Immature natural killer cell (primary cell): ENCODE results near the gene SLC7A4. TPM values are rescaled to one million over a fixed set of nuclear protein-coding genes. Genes with fewer than 3 reads are reported as not detected.

Experiments
- DNase-seq, 3 donors: peaks; one replicate each; pipeline ENCODE4 v3.0.0; 2022; ENCODE audit warnings: mixed read lengths in 1 of 3
- H3K27ac Mint-ChIP-seq, 6 donors: one replicate each; pipeline ENCODE4 v1.8.0; 2020; ENCODE audit warnings: mixed read lengths in 6 of 6, mild to moderate bottlenecking in 5 of 6, inconsistent platforms in 4 of 6, moderate library complexity in 3 of 6
- H3K27me3 Mint-ChIP-seq, 3 donors: one replicate each; pipeline ENCODE4 v1.8.0; 2020 to 2021; ENCODE audit warnings: low read depth in 3 of 3, mild to moderate bottlenecking in 3 of 3, mixed read lengths in 3 of 3, moderate library complexity in 3 of 3, inconsistent platforms in 1 of 3
- H3K36me3 Mint-ChIP-seq, 3 donors: one replicate each; pipeline ENCODE4 v1.8.0; 2020; ENCODE audit warnings: mixed read lengths in 3 of 3, inconsistent platforms in 2 of 3, mild to moderate bottlenecking in 2 of 3
- H3K4me1 Mint-ChIP-seq, 2 donors: one replicate each; pipeline ENCODE4 v1.8.0; 2020; ENCODE audit warnings: inconsistent platforms in 2 of 2, mild to moderate bottlenecking in 2 of 2, mixed read lengths in 2 of 2, moderate library complexity in 1 of 2
- H3K4me3 Mint-ChIP-seq, 5 donors: one replicate each; pipeline ENCODE4 v1.8.0; 2020; ENCODE audit warnings: mild to moderate bottlenecking in 5 of 5, mixed read lengths in 5 of 5, inconsistent platforms in 3 of 5, moderate library complexity in 3 of 5
- H3K9me3 Mint-ChIP-seq, 6 donors: one replicate each; pipeline ENCODE4 v1.8.0; 2020; ENCODE audit warnings: mild to moderate bottlenecking in 6 of 6, mixed read lengths in 6 of 6, inconsistent platforms in 4 of 6, moderate library complexity in 3 of 6
- polyA plus RNA-seq, 3 donors: library from polyadenylated mRNA; unstranded; fragments of 300-500 nt; fragmentation: Illumina TruSeq; gene quantifications; one replicate each; pipeline ENCODE4 v1.2.3, GENCODE V29; 2021

The SLC7A4 gene
- polyA plus RNA-seq, 3 donors from 2014 or later, result not detected

GRCh38 chr22:21028277-21029251 lies 3.8 kb downstream of the SLC7A4 start:
- Mint-ChIP-seq H3K36me3 (no peaks in the 10 kb centered on the region), H3K9me3 (no peaks in the 10 kb centered on the region), H3K4me1 (peaks cover 6 to 8% of the 10 kb centered on the region in 2 donors), H3K4me3 (no peak overlapping the region), H3K27me3 (peaks cover 2 to 8% (median 3%) of the 10 kb centered on the region in 3 donors), H3K27ac (no peak overlapping the region)
- no peak for DNase-seq

GRCh38 chr22:21026783-21027692 lies 5.3 kb downstream of the SLC7A4 start:
- DNase-seq, result no peak
- Mint-ChIP-seq H3K36me3 (no peaks in the 10 kb centered on the region), H3K4me3 (no peak overlapping the region), H3K27ac (peak overlapping the region in 1 of 6 donors; percentile 12), H3K27me3 (peaks cover 2 to 8% (median 3%) of the 10 kb centered on the region in 3 donors), H3K9me3 (no peaks in the 10 kb centered on the region), H3K4me1 (peaks cover 6 to 8% of the 10 kb centered on the region in 2 donors)

DNA sequence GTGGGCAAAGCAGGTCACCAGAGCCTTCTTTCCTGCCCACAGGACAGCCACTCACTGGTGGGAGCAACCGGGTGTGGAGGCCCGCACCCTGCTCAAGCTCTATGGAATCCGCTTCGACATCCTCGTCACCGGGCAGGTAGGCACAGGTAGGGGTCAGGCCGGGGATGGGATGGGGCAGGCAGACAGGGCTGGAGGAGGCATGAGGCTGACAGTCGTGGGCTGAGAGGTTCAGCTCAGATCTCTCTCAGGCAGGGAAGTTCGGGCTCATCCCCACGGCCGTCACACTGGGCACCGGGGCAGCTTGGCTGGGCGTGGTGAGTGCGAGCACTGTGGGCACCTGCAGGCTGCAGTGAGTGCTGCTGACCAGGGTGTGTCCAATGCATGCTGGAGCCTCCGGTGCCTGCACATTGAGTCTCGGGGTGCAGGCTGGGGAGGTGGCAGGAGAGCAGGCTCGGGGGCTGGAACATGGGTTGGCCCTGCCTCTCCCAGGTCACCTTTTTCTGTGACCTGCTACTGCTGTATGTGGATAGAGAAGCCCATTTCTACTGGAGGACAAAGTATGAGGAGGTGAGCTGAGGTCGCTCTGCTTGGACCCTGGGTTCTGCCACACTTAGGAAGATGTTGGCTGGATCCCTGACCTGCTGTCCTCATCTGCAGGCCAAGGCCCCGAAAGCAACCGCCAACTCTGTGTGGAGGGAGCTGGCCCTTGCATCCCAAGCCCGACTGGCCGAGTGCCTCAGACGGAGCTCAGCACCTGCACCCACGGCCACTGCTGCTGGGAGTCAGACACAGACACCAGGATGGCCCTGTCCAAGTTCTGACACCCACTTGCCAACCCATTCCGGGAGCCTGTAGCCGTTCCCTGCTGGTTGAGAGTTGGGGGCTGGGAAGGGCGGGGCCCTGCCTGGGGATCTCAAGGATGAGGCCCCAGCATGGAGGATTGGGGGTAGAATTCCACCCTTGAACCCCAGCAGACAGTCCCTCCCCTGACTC lies 6.3 kb downstream of the SLC7A4 start:
- H3K4me3 Mint-ChIP-seq, result no peak overlapping the region
- H3K9me3 Mint-ChIP-seq, result no peaks in the 10 kb centered on the region
- peak overlapping the region in 2 of 6 donors; percentile 45 to 62 for H3K27ac Mint-ChIP-seq
- peaks cover 0 to 8% (median 3%) of the 10 kb centered on the region in 3 donors for H3K27me3 Mint-ChIP-seq
- peaks cover 6 to 8% of the 10 kb centered on the region in 2 donors for H3K4me1 Mint-ChIP-seq
- DNase-seq, result no peak
- no peaks in the 10 kb centered on the region for H3K36me3 Mint-ChIP-seq

- DNase-seq, result no peak
- Mint-ChIP-seq H3K9me3 (no peaks in the 10 kb centered on the region), H3K36me3 (no peaks in the 10 kb centered on the region), H3K27ac (peak overlapping the region in 3 of 6 donors; percentile 40 to 66 (median 45)), H3K27me3 (peaks cover 0 to 7% (median 3%) of the 10 kb centered on the region in 3 donors), H3K4me3 (no peak overlapping the region), H3K4me1 (peaks cover 6 to 8% of the 10 kb centered on the region in 2 donors)
Measured at GRCh38 chr22:21025266-21025665, 7.1 kb downstream of the SLC7A4 start.

DNA sequence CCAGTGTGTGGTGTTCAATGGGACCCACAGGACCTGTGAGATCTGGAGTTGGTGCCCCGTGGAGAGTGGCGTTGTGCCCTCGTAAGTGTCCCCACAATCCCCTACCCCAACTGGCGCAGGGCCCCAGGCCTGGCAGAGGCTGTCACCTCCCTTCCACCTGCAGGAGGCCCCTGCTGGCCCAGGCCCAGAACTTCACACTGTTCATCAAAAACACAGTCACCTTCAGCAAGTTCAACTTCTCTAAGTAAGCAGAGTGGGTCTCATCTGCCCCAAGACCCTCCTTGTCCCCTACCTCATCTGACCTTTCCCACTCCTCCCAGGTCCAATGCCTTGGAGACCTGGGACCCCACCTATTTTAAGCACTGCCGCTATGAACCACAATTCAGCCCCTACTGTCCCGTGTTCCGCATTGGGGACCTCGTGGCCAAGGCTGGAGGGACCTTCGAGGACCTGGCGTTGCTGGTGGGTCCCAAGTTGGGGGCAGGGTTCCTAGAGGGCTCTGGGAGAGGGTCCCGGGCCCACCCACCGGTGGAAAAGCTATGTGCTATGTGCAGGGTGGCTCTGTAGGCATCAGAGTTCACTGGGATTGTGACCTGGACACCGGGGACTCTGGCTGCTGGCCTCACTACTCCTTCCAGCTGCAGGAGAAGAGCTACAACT lies 9.3 kb downstream of the SLC7A4 start:
- Mint-ChIP-seq H3K9me3 (no peaks in the 10 kb centered on the region), H3K27me3 (peaks cover 0 to 7% (median 0%) of the 10 kb centered on the region in 3 donors), H3K36me3 (no peaks in the 10 kb centered on the region), H3K4me3 (no peak overlapping the region), H3K4me1 (peaks cover 6 to 8% of the 10 kb centered on the region in 2 donors), H3K27ac (no peak overlapping the region)
- DNase-seq, result no peak

DNA sequence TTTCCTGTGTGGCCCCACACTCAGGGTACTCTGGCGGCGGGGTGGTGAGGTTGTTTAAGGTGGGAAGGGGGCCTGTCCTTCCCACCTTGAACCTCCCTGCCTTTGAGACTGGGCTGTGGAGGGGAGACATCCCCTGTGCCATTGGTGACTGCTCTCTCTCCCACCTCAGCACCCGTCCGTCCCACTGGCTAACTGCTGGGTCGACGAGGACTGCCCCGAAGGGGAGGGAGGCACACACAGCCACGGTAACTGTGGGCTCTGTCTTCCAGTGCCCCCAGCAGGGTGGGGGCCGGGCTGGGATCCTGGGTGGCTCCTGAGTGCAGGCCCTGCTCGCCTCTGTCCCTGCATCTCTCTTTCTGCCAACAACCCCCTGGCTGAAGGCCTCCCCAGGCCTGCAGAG lies 9.9 kb downstream of the SLC7A4 start:
- Mint-ChIP-seq H3K4me3 (no peak overlapping the region), H3K27ac (no peak overlapping the region), H3K36me3 (no peaks in the 10 kb centered on the region), H3K27me3 (peaks cover 0 to 7% (median 0%) of the 10 kb centered on the region in 3 donors), H3K4me1 (peaks cover 6 to 8% of the 10 kb centered on the region in 2 donors), H3K9me3 (no peaks in the 10 kb centered on the region)
- DNase-seq, result no peak

- DNase-seq, result no peak
- H3K9me3 Mint-ChIP-seq, result no peaks in the 10 kb centered on the region
- H3K27ac Mint-ChIP-seq, result peak overlapping the region in 1 of 6 donors; percentile 24
- no peaks in the 10 kb centered on the region for H3K36me3 Mint-ChIP-seq
- peaks cover 0 to 9% (median 0%) of the 10 kb centered on the region in 3 donors for H3K27me3 Mint-ChIP-seq
- no peak overlapping the region for H3K4me3 Mint-ChIP-seq
- peaks cover 12 to 16% of the 10 kb centered on the region in 2 donors for H3K4me1 Mint-ChIP-seq
Measured at GRCh38 chr22:21020802-21021429, 11.4 kb downstream of the SLC7A4 start.

DNA sequence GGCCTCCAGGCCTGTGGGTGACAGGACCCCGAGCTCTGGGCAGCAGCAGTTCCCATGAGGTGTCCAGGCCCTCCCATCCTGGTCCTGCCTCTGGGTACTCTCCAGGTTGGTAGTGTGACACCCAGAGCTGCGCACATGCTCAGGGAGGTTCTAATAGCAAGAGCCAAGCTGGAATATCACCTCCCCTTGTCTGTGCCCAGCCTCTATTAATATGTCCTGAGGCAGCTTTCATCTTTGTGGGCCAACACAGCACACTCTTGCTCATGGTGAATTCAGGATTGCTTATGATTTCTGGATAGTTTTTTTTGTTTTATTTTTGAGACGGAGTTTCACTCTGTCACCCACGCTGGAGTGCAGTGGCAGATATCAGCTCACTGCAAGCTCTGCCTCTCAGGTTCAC lies 14.0 kb downstream of the SLC7A4 start:
- Mint-ChIP-seq H3K27me3 (peaks cover 4 to 13% (median 7%) of the 10 kb centered on the region in 3 donors), H3K4me3 (no peak overlapping the region), H3K27ac (no peak overlapping the region), H3K4me1 (peaks cover 30 to 31% of the 10 kb centered on the region in 2 donors), H3K36me3 (no peaks in the 10 kb centered on the region), H3K9me3 (no peaks in the 10 kb centered on the region)
- no peak for DNase-seq

DNA sequence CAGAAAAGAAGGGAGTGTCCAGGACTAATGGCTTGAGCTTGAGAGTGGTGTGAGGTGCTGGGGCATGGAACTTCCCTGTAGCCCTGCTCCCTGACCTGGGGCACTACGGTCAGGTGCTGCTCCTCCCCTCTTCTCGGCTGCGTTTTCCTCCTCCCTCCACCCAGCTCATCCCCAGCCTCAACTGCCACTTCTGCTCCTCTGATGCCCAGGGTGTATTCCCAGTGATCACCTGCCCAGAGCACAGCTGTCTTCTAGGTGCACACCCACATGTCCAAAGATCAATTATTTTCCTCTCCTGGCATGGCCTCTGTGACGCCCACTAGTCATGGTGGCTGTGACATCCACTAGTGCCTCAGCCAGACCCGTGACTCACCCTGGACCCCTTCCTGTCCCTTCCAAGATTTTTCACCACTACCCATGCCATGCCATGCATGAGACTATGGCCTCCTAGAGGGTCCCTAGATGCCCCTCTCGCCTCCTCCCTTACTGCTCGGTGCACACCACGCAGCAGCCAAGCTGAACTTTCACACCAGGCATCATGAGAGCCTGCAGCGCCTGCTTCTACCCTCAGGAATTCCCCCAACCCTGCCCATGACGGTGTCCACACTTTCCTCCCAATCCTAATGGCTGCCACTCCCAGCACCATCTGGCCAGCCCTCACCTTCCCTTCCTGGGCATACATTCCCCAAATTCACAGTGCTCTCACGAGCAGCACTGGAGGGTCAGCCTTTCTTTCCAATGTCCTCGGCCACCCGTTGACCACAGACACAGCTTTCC lies 15.5 kb downstream of the SLC7A4 start:
- peaks cover 33 to 35% of the 10 kb centered on the region in 2 donors for H3K4me1 Mint-ChIP-seq

GRCh38 chr22:21015466-21016006 lies 16.8 kb downstream of the SLC7A4 start:
- Mint-ChIP-seq H3K4me1 (peaks cover 33 to 35% of the 10 kb centered on the region in 2 donors), H3K27ac (peak overlapping the region; percentile 7 to 98 (median 96)), H3K4me3 (peak overlapping the region in 4 of 5 donors; percentile 81 to 95 (median 87)), H3K36me3 (no peaks in the 10 kb centered on the region), H3K9me3 (no peaks in the 10 kb centered on the region), H3K27me3 (peaks cover 4 to 13% (median 7%) of the 10 kb centered on the region in 3 donors)
- no peak for DNase-seq

More for the DNA sequence above, 15.5 kb downstream of the SLC7A4 start:
- Mint-ChIP-seq H3K27ac (peak overlapping the region; percentile 2 to 79 (median 54)), H3K27me3 (peaks cover 4 to 13% (median 7%) of the 10 kb centered on the region in 3 donors), H3K9me3 (no peaks in the 10 kb centered on the region), H3K4me3 (peak overlapping the region in 3 of 5 donors; percentile 22 to 42 (median 25)), H3K36me3 (no peaks in the 10 kb centered on the region)
- DNase-seq, result no peak
